OCI-LY1 (cell line): ENCODE measurements around the gene ZFYVE28.

Experiments used
- EZH2 ChIP-seq: fragments of 200-600 bp; sonication (generic), shearing (Covaris generic); IDR thresholded peaks from 2 replicates; pipeline ENCODE4 v1.8.0; 2017; ENCODE audit warnings: borderline replicate concordance, mixed run types, mild to moderate bottlenecking, antibody characterized with exemption, low read length, moderate library complexity, mixed read lengths
- TF ChIP-seq, protein P1 (sequence below): fragments of 200-600 bp; sonication (generic), shearing (Covaris generic); IDR thresholded peaks from 2 replicates; pipeline ENCODE4 v1.5.1; 2017; ENCODE audit warnings: mild to moderate bottlenecking, antibody characterized with exemption, low read length, moderate library complexity, mixed read lengths

DNA sequence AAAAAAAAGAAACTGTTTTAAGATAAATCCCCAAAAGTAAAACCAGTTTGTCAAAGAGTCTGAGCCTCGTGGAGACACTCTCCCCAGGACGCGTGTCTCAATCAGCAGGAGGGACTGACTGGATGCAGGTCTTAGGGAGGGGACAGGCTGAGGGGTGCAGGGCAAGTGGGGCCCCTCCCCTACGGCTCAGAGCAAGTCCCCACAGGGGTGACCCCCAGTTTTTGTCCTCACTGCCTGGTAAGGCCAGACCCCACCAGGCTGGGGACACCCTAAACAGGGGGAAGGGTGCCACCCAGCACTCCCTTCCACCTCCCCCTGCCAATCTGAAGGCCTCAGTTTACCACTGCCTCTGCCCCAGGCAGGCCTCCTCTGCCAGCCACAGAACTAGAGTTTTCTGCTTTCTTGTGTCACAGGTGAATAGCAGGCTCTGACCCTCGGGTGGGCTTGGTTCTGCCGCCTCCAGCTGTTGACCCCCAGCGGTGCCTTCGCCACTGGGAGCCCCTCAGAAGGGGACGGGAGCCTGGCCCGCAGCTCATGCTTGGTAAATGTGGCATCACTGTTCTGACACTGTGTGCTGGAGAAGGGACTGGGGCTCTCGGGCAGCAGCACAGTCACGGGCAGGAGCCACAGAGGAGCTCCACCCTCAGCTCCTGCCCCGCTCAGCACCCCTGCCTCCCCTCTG, 86.8 kb downstream of the ZFYVE28 start:
- no peak for TF ChIP-seq EZH2
- TF ChIP-seq, protein P1, sequence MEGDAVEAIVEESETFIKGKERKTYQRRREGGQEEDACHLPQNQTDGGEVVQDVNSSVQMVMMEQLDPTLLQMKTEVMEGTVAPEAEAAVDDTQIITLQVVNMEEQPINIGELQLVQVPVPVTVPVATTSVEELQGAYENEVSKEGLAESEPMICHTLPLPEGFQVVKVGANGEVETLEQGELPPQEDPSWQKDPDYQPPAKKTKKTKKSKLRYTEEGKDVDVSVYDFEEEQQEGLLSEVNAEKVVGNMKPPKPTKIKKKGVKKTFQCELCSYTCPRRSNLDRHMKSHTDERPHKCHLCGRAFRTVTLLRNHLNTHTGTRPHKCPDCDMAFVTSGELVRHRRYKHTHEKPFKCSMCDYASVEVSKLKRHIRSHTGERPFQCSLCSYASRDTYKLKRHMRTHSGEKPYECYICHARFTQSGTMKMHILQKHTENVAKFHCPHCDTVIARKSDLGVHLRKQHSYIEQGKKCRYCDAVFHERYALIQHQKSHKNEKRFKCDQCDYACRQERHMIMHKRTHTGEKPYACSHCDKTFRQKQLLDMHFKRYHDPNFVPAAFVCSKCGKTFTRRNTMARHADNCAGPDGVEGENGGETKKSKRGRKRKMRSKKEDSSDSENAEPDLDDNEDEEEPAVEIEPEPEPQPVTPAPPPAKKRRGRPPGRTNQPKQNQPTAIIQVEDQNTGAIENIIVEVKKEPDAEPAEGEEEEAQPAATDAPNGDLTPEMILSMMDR, result no peak
